ENCODE data around the gene FRMPD4. TPM values are rescaled to one million over a fixed set of nuclear protein-coding genes. Genes with fewer than 3 reads are reported as not detected.

Gene FRMPD4
- total and polyA plus RNA-seq, 10 of the 15 experiments (the other 5 are each of a cell fraction or from before 2014, with no cell fraction given) = not detected

GRCh38 chrX:12463873-12464272 is 325.6 kb downstream of the FRMPD4 start:
- FAIRE-seq = no peak
- Histone ChIP-seq H2AFZ (ENCODE audit: control insufficient read depth, low read depth, low read length) (no peak overlapping the region), H4K20me1 (ENCODE audit: control insufficient read depth, insufficient read depth) (no peaks in the 10 kb centered on the region), H3K9me3 (replicated peaks; ENCODE audit: control insufficient read depth, insufficient read depth, low read length) (no peaks in the 10 kb centered on the region; the same call in 2 of the 3 replicates), H3K4me3 (no peak overlapping the region), H3K27ac (ENCODE audit: control insufficient read depth, insufficient read depth) (no peak overlapping the region), H3K4me1 (ENCODE audit: control insufficient read depth, insufficient read depth, low read length) (no peaks in the 10 kb centered on the region; the same call in 1 of the 2 replicates), H3K36me3 (ENCODE audit: control insufficient read depth in 2 of 2, insufficient read depth in 2 of 2, low read length in 1 of 2) (no peaks in the 10 kb centered on the region), H3K27me3 (replicated peaks in 1 of 2; ENCODE audit: control insufficient read depth in 2 of 2, insufficient read depth in 2 of 2, low read length in 1 of 2) (no peaks in the 10 kb centered on the region; a peak in 1 of 4 replicates), H3K4me2 (ENCODE audit: control insufficient read depth, insufficient read depth) (no peak overlapping the region), H3K9ac (ENCODE audit: control insufficient read depth, insufficient read depth, low read length) (no peak overlapping the region), H3K79me2 (ENCODE audit: control insufficient read depth, insufficient read depth, low read length) (no peaks in the 10 kb centered on the region)
- WGBS (ENCODE audit: insufficient coverage, insufficient replicate concordance, low lambda C conversion rate, missing lambda C conversion rate) = 0% methylated on average over 2 of the region's 2 CpGs
- ChIA-PET POLR2A (interaction anchor here (0.6 kb wide), 1 partner anchor 248 kb away, joined by 4 read pairs; no protein-coding TSS in a partner anchor), CTCF (no interaction called here), SMC1A (ENCODE audit: uncharacterized antibody, unreplicated experiment) (no interaction called here), RAD21 (ENCODE audit: unreplicated experiment) (no interaction called here)
- no peak for ATAC-seq
- no peak for DNase-seq (ENCODE audit: low read depth, low spot score)
- in situ Hi-C loops (cut with MboI) = no loop called here
- intact Hi-C loops (cut with micrococcal nuclease; ENCODE audit: unreplicated experiment) = no loop called here
- no TSS peak for BruUV-seq (replicated peaks)
- no peak for TF ChIP-seq EZH2 (IDR thresholded peaks at IDR 0.05; ENCODE audit: borderline replicate concordance, control insufficient read depth, low read depth, low read length)
- no peak for TF ChIP-seq ZSCAN29 (IDR thresholded peaks at IDR 0.05)

GRCh38 chrX:12467321-12467720 is 329.0 kb downstream of the FRMPD4 start:
- Histone ChIP-seq H3K4me2 (ENCODE audit: control insufficient read depth, insufficient read depth) (no peak overlapping the region), H3K9ac (ENCODE audit: control insufficient read depth, insufficient read depth, low read length) (no peak overlapping the region), H4K20me1 (ENCODE audit: control insufficient read depth, insufficient read depth) (no peaks in the 10 kb centered on the region), H3K9me3 (replicated peaks; ENCODE audit: control insufficient read depth, insufficient read depth, low read length) (no peaks in the 10 kb centered on the region; the same call in 2 of the 3 replicates), H2AFZ (ENCODE audit: control insufficient read depth, low read depth, low read length) (no peak overlapping the region), H3K79me2 (ENCODE audit: control insufficient read depth, insufficient read depth, low read length) (no peaks in the 10 kb centered on the region), H3K4me1 (ENCODE audit: control insufficient read depth, insufficient read depth, low read length) (no peaks in the 10 kb centered on the region), H3K27me3 (replicated peaks in 1 of 2; ENCODE audit: control insufficient read depth in 2 of 2, insufficient read depth in 2 of 2, low read length in 1 of 2) (no peaks in the 10 kb centered on the region; a peak in 1 of 4 replicates), H3K36me3 (ENCODE audit: control insufficient read depth in 2 of 2, insufficient read depth in 2 of 2, low read length in 1 of 2) (no peaks in the 10 kb centered on the region), H3K27ac (ENCODE audit: control insufficient read depth, insufficient read depth) (no peak overlapping the region), H3K4me3 (no peak overlapping the region)
- BruUV-seq (replicated peaks) = no TSS peak
- ChIA-PET POLR2A (no interaction called here), CTCF (interaction anchor here (0.6 to 2.3 kb wide), 2 partner anchors 14 to 30 kb away, joined by 3 to 6 read pairs; no protein-coding TSS in a partner anchor), RAD21 (ENCODE audit: unreplicated experiment) (no interaction called here), SMC1A (ENCODE audit: uncharacterized antibody, unreplicated experiment) (interaction anchor here (1.2 kb wide), 1 partner anchor 16 kb away, joined by 3 read pairs; no protein-coding TSS in a partner anchor)
- ATAC-seq = no peak
- DNase-seq (ENCODE audit: low read depth, low spot score) = no peak
- intact Hi-C loops (cut with micrococcal nuclease; ENCODE audit: unreplicated experiment) = no loop called here
- 0% methylated on average over 1 of the region's 1 CpG for WGBS (ENCODE audit: insufficient coverage, insufficient replicate concordance, low lambda C conversion rate, missing lambda C conversion rate)
- FAIRE-seq = no peak
- in situ Hi-C loops (cut with MboI) = no loop called here
- no peak for TF ChIP-seq NBN (IDR thresholded peaks at IDR 0.05)
- TF ChIP-seq CHD2 (IDR thresholded peaks at IDR 0.05; ENCODE audit: borderline replicate concordance, low read depth, low read length) = no peak
- TF ChIP-seq IKZF2 (IDR thresholded peaks at IDR 0.05) = no peak
- no peak for TF ChIP-seq ZNF384 (IDR thresholded peaks at IDR 0.05; ENCODE audit: borderline replicate concordance, low read depth, low read length)
- no peak for TF ChIP-seq POLR2AphosphoS2 (IDR thresholded peaks at IDR 0.05; ENCODE audit: low read depth, low read length)
- no peak for TF ChIP-seq KAT2A (conservative IDR thresholded peaks at IDR 0.05; ENCODE audit: control insufficient read depth, low read depth, low read length)
- TF ChIP-seq SUZ12 (IDR thresholded peaks at IDR 0.05; ENCODE audit: unreplicated experiment) = no peak
- no peak for TF ChIP-seq RFX5 (IDR thresholded peaks at IDR 0.05; ENCODE audit: low read depth, low read length)
- no peak for TF ChIP-seq TARDBP (IDR thresholded peaks at IDR 0.05; ENCODE audit: borderline replicate concordance)
- no peak for TF ChIP-seq E4F1 (IDR thresholded peaks at IDR 0.05; ENCODE audit: borderline replicate concordance, partially characterized antibody)
- TF ChIP-seq ZNF207 (IDR thresholded peaks at IDR 0.05; ENCODE audit: borderline replicate concordance) = no peak
- TF ChIP-seq USF2 (IDR thresholded peaks at IDR 0.05; ENCODE audit: borderline replicate concordance, low read depth, low read length) = no peak
- no peak for TF ChIP-seq POLR2AphosphoS5 (IDR thresholded peaks at IDR 0.05; ENCODE audit: low read length)
- no peak for TF ChIP-seq SMARCA5 (IDR thresholded peaks at IDR 0.05)
- TF ChIP-seq JUND (IDR thresholded peaks at IDR 0.05; ENCODE audit: low read depth, low read length) = no peak

All from GM12878 (cell line).